ENCODE data around the gene OGT. TPM values are rescaled to one million over a fixed set of nuclear protein-coding genes. Genes with fewer than 3 reads are reported as not detected.
"Not testable (repeated sequence)": the region's sequence is repeated elsewhere in the genome, so short reads cannot be mapped to it uniquely, and the experiment has no call there.

The OGT gene
- total RNA-seq, 2 donors from 2014 or later = 50.8 to 54.0 TPM

GRCh38 chrX:71496476-71496875 lies 36.4 kb upstream of the OGT start:
- H3K27me3 ChIP-seq = no peaks in the 10 kb centered on the region

GRCh38 chrX:71502080-71502479 lies 30.8 kb upstream of the OGT start:
- H3K36me3 ChIP-seq; H3K27ac ChIP-seq; H3K27me3 ChIP-seq; H3K4me1 ChIP-seq; H3K4me3 ChIP-seq; H3K9me3 ChIP-seq; DNase-seq (ENCODE audit: low spot score): not testable (repeated sequence)

More at GRCh38 chrX:71496476-71496875, 36.4 kb upstream of the OGT start:
- no peaks in the 10 kb centered on the region for H3K9me3 ChIP-seq
- no peak for TF ChIP-seq CTCF (IDR thresholded peaks at IDR 0.05)
- H3K27ac ChIP-seq = no peak overlapping the region
- no peak overlapping the region for H3K4me3 ChIP-seq
- no peaks in the 10 kb centered on the region for H3K36me3 ChIP-seq
- DNase-seq (ENCODE audit: low spot score) = no peak
- no peaks in the 10 kb centered on the region for H3K4me1 ChIP-seq

GRCh38 chrX:71504346-71504745 lies 28.6 kb upstream of the OGT start:
- DNase-seq (ENCODE audit: low spot score) = no peak
- H3K27me3 ChIP-seq = no peaks in the 10 kb centered on the region
- no peak overlapping the region for H3K27ac ChIP-seq
- no peaks in the 10 kb centered on the region for H3K9me3 ChIP-seq
- H3K4me3 ChIP-seq = no peak overlapping the region
- no peak for TF ChIP-seq CTCF (IDR thresholded peaks at IDR 0.05)
- no peaks in the 10 kb centered on the region for H3K36me3 ChIP-seq
- no peaks in the 10 kb centered on the region for H3K4me1 ChIP-seq

- no peak for TF ChIP-seq CTCF (IDR thresholded peaks at IDR 0.05)
- Histone ChIP-seq H3K4me1 (no peaks in the 10 kb centered on the region), H3K27ac (no peak overlapping the region), H3K9me3 (no peaks in the 10 kb centered on the region), H3K36me3 (no peaks in the 10 kb centered on the region), H3K27me3 (no peaks in the 10 kb centered on the region), H3K4me3 (no peak overlapping the region)
- DNase-seq (ENCODE audit: low spot score) = no peak
Measured at GRCh38 chrX:71509289-71509688, 23.6 kb upstream of the OGT start.

- TF ChIP-seq CTCF (IDR thresholded peaks at IDR 0.05) = no peak
- Histone ChIP-seq H3K4me1 (no peaks in the 10 kb centered on the region), H3K27me3 (no peaks in the 10 kb centered on the region), H3K4me3 (no peak overlapping the region), H3K9me3 (no peaks in the 10 kb centered on the region), H3K36me3 (no peaks in the 10 kb centered on the region), H3K27ac (no peak overlapping the region)
- DNase-seq (ENCODE audit: low spot score) = no peak
Measured at GRCh38 chrX:71510161-71510560, 22.7 kb upstream of the OGT start.

GRCh38 chrX:71513731-71514130 lies 19.2 kb upstream of the OGT start:
- not testable (repeated sequence) for H3K4me1 ChIP-seq; H3K9me3 ChIP-seq; H3K36me3 ChIP-seq; H3K27me3 ChIP-seq; DNase-seq (ENCODE audit: low spot score); H3K4me3 ChIP-seq
- peak overlapping the region in 1 of 2 donors; percentile 78 for H3K27ac ChIP-seq

GRCh38 chrX:71514367-71515037 lies 18.4 kb upstream of the OGT start:
- H3K36me3 ChIP-seq = no peaks in the 10 kb centered on the region
- H3K4me1 ChIP-seq = no peaks in the 10 kb centered on the region
- H3K27ac ChIP-seq = peak overlapping the region in 1 of 2 donors; percentile 78
- no peak overlapping the region for H3K4me3 ChIP-seq
- DNase-seq (ENCODE audit: low spot score) = no peak
- peaks cover 0 to 6% of the 10 kb centered on the region in 2 donors for H3K9me3 ChIP-seq
- no peaks in the 10 kb centered on the region for H3K27me3 ChIP-seq
- TF ChIP-seq CTCF (IDR thresholded peaks at IDR 0.05) = no peak

All from right atrium auricular region (tissue), 2 donors.